Fibroblast of gingiva (primary cell): ENCODE data around the gene NPC1L1.

Source experiments
- DNase-seq: peaks from one replicate; pipeline ENCODE4 v3.0.0-alpha.2; 2011; ENCODE audit warnings: low read depth

The NPC1L1 gene

GRCh38 chr7:44471850-44472249 is 69.3 kb downstream of the NPC1L1 start:
- DNase-seq, result peak; percentile 32

- DNase-seq, result no peak
These were observed 69.7 kb downstream of the NPC1L1 start for GRCh38 chr7:44471436-44471835.

DNA sequence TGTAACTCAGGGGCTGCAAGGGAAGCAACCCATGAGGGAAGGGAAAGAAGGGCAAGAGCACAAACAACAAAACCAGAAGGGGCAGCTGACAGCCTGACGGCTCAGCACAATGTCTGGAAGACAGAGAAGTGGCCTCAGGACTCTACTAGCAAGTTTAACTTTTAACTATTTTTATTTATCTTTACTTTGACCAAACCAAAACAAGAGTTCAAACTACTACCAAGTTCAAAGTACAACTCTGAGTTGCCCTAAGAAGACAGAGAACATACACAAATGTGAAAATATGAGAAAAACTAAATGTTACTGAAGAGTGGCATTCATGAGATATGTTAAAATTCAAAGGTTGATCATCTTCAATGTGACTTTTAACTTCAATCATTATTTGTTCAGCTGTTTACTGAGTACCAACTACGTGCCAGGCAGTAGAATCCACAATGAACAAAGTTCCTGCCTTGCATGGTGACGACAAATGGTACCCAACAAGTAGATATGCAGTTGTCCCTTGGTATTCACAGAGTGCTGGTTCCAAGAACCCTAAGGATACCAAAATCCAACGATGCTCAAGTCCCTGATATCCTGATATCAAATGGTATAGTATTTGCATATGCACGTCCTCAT is 70.4 kb downstream of the NPC1L1 start:
- DNase-seq, result no peak

DNA sequence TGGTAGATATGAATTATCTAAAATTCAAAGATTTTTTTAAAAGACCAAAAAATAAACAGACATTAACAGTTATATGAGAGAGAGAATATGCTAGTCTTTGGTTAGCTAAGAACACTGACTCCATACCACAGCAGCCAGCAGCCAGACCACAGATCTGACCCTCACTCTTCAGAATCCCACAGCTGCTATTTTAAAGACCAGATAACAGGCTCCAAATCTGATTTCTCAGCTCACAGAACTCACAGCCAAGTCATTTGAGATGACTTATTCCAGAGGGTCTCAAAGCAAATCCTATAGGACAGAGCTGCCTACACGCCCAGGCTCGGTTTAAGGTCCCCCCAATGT is 71.0 kb downstream of the NPC1L1 start:
- DNase-seq, result no peak

DNA sequence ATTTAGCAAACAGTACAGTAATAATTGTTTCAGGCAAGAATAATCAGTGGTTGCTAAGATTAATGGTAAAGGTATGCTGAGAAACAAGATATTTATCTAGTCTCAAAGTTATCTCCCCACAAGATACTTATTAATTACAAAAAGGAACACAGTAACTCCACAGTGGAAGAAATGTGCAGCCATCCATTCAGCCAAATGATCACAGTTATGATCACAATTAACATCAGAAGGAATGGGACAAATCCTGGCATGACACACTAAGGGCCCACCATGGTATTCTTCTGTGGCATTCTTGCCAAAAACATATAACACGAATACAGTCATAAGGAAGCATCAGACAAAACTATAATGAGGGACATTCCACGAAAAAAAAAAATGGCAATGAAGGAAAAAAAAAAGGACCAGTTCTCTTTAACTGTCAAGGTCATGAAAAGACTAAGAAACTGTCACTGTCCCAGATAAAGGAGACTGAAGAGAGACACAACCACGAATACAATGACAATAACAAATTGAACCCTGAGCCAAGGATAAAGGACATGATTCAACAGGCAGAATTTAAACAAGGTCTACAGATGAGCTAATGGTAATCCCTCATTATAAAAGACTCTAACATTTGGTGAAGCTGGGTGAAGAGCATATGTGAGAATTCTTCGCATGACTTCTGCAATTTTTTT is 71.5 kb downstream of the NPC1L1 start:
- no peak for DNase-seq

- no peak for DNase-seq
These were observed 73.9 kb downstream of the NPC1L1 start for GRCh38 chr7:44467217-44467548.

DNA sequence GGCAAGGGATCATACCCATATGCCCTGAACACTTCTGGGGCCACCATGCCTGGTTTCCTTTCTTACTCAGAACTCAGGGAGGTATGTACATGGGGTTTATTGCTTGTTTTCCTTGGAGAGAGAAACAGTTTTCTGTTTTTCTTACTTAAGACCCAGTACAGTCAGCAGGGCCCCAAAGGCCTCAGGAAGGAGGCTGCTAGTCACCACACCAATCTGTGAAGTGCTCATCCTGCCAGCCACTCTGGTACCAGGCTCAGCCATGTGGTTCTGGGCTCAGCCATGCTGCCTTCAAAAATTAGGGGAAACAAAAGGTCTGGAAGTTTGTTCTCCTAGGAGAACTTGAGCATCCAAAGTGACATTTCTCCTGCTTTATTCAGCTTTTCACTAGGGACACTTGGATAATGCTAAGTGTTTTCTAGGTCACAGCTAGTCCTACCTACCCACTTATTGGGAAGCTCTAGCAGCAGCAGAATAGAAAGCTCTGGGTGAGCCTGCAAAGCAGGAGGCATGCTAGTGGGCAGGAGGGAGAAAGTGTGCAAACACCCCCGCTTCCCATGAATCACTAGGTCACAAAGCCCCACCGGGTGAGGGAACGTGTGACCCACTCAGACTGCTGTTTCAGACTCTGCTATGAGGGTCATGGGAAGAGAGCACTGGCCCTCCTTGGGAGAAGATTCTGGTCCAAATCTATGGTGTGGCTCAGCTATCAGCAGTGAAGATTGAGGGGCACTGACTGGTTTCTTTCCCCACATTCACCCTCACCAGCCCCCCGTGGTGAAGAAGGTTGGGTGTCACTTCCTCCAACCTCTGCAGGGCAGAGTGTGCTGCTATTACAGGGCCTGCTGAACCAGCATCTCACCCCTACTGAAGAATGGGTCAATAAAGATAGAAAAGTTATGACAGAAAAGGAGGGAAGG is 74.6 kb downstream of the NPC1L1 start:
- DNase-seq, result peak; percentile 78

- no peak for DNase-seq
These were observed 75.6 kb downstream of the NPC1L1 start for GRCh38 chr7:44465490-44465889.

DNA sequence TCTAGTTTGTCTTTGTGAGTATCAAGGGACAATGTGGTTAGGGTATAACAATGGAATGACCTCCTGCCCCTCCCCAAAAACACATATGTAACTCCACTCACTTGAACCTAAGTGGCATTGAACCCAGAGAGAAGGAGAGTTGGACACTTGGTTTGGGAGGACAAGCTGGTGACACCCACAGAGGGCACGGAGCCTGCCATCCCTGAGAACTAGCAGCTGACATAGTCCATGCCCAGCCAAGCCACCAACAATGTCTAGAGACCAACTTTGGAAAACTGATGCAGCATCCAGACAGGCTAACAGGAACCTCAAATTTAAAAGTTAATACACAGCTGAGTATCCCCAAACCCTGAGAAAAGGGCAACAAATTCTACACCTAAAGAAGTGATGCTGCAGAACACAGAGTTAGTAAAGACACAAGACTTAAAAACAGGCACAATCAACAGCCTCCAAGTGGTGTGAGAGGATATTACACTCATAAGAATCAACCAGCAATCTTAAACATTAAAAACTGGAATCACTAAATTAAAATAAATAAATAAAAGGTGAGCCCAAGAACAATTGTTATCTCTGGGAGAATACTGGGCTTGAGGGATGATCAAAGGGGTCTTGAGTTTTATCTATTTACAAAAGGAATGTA is 77.8 kb downstream of the NPC1L1 start:
- no peak for DNase-seq
